GM19035 (cell line): ENCODE measurements around the gene IAH1.
"Not testable (repeated sequence)": the region's sequence is repeated elsewhere in the genome, so short reads cannot be mapped to it uniquely, and the experiment has no call there.

Experiments used
- ATAC-seq: cut with Tn5 transposase; IDR thresholded peaks from one replicate; pipeline ENCODE4 v1.9.1; 2021; ENCODE audit not compliant: unreplicated experiment

The IAH1 gene

GRCh38 chr2:9472511-9472910 lies 1.8 kb upstream of the IAH1 start:
- no peak for ATAC-seq

GRCh38 chr2:9473308-9473984 lies 905 bp upstream of the IAH1 start:
- ATAC-seq, result no peak

GRCh38 chr2:9473985-9474360 lies 378 bp upstream of the IAH1 start:
- peak; percentile 36 for ATAC-seq

GRCh38 chr2:9477914-9478313 lies 3.6 kb downstream of the IAH1 start:
- ATAC-seq, result no peak

- no peak for ATAC-seq
Observed at GRCh38 chr2:9478526-9478925, 4.2 kb downstream of the IAH1 start.

- no peak for ATAC-seq
Observed at GRCh38 chr2:9480157-9480556, 5.8 kb downstream of the IAH1 start.

GRCh38 chr2:9483107-9483506 lies 8.8 kb downstream of the IAH1 start:
- ATAC-seq, result no peak

GRCh38 chr2:9484533-9484932 lies 10.2 kb downstream of the IAH1 start:
- ATAC-seq, result no peak

- no peak for ATAC-seq
Observed at GRCh38 chr2:9488583-9489547, 14.5 kb downstream of the IAH1 start.

GRCh38 chr2:9490789-9491188 lies 16.4 kb downstream of the IAH1 start:
- ATAC-seq, result no peak

GRCh38 chr2:9492927-9493326 lies 18.6 kb downstream of the IAH1 start:
- no peak for ATAC-seq

- no peak for ATAC-seq
Observed at GRCh38 chr2:9493478-9493877, 19.1 kb downstream of the IAH1 start.

- no peak for ATAC-seq
Observed at GRCh38 chr2:9494081-9494480, 19.7 kb downstream of the IAH1 start.

GRCh38 chr2:9497017-9497416 lies 22.7 kb downstream of the IAH1 start:
- no peak for ATAC-seq

- no peak for ATAC-seq
Observed at GRCh38 chr2:9498210-9498609, 23.9 kb downstream of the IAH1 start.

- no peak for ATAC-seq
Observed at GRCh38 chr2:9508931-9509330, 34.6 kb downstream of the IAH1 start.

- ATAC-seq, result not testable (repeated sequence)
Observed at GRCh38 chr2:9513946-9514345, 39.6 kb downstream of the IAH1 start.

- ATAC-seq, result no peak
Observed at GRCh38 chr2:9517118-9517782, 42.9 kb downstream of the IAH1 start.

- no peak for ATAC-seq
Observed at GRCh38 chr2:9518163-9518562, 43.8 kb downstream of the IAH1 start.

- no peak for ATAC-seq
Observed at GRCh38 chr2:9518780-9519179, 44.4 kb downstream of the IAH1 start.

GRCh38 chr2:9519250-9519649 lies 44.9 kb downstream of the IAH1 start:
- ATAC-seq, result no peak

GRCh38 chr2:9524291-9524690 lies 49.9 kb downstream of the IAH1 start:
- ATAC-seq, result no peak
